Dedifferentiated amniotic fluid mesenchymal stem cell (primary cell): Measurements from ENCODE around the gene GPD1.
A peak's percentile ranks its signal among the peaks of the same experiment; 100 is the strongest.
"Not testable (repeated sequence)": the region's sequence is repeated elsewhere in the genome, so short reads cannot be mapped to it uniquely, and the experiment has no call there.

Experiments used
- DNase-seq: peaks from one replicate; pipeline ENCODE4 v3.0.0-alpha.2; 2016; ENCODE audit errors: extremely low spot score

GPD1 gene

DNA sequence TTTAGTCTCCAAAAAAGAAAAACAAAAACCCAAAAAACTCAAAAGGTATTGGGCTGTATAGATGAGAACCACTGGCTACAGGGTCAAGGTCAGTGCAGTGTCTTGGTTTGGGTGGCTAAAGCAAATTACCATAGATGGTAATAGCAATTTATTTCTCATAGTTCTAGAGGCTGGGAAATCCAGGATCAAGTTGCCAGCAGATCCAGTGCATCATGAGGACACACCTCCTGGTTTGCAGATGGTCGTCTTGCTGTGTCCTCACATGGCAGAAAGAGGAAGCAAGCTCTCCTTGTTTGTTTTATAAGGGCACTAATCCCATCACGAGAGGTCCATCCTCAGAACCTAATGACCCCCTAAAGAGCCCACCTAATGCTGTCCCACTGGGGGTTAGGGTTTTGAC lies 19.4 kb downstream of the GPD1 start:
- no peak for DNase-seq

DNA sequence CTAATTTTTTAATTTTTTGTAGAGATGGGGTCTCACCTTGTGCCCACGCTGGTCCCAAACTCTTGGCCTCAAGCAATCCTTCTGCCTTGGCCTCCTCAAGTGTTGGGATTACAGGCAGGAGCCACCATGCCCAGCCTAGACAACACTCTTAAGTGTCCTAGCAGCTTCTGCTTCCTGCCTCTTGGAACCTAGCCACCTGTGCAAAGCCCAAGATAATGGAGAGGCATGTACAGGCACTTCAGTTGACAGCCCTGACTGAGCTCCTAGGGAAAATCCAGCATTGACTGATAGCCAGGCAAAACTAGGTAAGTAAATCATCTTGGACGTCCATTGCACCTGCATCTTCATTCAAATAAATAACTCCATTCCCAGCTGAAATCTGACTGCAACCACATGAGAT lies 23.7 kb downstream of the GPD1 start:
- DNase-seq, result no peak

DNA sequence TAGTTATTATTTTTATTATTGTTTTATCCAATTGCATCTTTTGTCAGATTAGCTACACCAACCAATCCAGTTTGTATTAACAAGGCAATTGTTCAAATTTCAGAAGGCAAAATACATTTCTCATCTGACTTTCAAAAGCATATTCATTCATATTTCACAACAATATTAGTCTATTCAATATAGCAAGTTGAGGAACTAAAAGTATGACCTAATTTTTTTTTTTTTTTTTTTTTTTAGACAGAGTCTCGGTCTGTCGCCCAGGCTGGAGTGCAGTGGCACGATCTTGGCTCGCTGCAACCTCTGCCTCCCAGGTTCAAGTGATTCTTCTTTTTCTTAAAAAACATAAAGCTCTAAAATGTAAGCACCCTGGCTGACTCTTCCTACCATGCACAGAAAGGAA lies 25.5 kb downstream of the GPD1 start:
- no peak for DNase-seq

DNA sequence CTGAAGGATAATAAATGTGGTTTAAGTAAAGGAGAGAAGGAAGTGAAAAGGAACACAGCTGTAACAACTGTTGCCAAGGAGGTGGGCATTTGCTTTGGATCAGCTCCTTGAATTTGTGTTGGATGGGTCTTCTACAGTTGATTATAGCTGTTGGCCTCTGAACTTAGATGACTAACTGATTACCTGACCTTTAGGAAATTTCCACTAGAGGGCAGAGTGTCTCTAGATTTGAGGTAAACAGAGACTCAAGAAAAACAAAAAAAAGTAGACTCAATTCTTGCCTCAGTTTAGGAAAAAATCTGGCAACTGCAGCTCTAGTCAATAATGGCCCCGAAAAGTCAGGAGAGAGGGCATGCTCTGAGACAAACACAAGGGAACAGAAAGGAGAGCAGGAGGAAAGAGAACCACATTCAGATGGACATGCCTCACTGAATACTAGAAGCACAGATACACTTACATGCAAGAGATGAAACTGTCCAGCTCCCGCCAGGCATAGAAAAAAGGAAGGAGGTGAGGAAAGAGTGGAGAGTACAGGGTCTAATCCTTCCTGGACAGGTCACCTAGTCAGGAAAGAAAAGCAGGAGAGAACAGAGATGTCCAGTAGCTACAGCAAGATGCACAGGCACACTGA lies 28.8 kb downstream of the GPD1 start:
- peak; percentile 31 for DNase-seq

DNA sequence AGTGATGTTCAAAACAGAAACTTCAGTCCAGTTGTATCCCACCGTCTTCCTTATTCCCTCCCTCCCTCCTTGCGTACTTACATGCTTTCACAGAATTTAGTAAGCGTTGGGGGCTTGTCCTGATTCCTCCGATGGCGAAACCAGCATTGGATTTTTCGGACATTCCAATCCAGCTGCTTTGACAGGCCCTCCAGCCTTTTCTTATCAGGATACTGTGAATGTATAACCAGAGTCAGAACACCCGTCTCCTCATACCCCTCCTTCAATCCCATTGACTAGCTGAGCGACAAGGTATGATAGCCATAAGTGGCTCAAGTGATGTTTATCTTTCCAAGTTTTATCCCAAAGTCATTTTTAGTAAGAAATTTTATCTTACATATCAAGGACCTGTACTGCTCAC lies 39.2 kb downstream of the GPD1 start:
- no peak for DNase-seq

DNA sequence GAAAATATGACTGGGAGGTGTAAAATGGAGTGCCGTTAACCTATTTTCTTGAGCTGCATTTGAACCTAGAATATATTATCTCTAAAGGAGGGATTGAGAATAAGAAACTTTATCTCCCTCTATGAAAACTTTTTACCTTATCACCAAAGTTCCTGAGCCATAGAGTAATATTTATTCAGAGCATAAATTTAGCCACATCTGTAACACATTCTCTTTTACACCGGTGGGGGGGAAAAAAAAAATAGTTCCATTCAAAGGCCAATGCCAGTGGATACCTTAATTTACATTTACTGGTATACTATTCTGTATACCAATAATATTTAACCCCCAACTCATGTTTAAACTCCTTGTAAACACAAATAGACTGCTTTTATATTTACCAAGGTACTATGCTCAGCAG lies 41.6 kb downstream of the GPD1 start:
- DNase-seq, result no peak

DNA sequence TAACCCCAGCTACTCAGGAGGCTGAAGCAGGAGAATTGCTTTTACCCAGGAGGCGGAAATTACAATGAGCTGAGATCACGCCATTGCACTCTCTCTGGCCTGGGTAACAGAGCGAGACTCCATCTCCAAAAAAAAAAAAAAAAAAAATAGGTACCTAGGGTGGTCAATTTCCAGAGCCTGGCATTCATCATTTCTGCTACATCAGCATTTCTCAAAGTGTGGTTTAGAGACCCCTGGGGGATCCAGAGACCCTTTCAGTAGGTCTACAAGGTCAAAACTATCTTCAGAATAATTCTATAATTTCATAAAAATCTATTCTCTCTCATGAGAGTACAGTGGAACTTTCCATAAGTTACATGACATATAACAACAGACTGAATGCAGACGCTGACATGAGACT lies 43.5 kb downstream of the GPD1 start:
- no peak for DNase-seq

DNA sequence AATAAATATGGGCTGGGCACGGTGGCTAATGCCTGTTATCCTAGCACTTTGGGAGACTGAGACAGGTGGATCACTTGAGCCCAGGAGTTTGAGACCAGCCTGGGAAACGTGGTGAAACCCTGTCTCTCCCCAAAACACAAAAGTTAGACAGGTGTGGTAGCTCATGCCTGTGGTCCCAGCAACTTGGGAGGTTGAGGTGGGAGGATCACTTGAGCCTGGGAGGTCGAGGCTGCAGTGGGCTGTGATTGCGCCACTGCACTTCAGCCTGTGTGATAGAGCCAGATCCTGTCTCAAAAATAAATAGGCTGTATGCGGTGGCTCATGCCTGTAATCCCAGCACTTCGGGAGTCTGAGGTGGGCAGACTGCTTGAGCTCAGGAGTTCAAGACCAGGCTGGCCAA lies 44.2 kb downstream of the GPD1 start:
- DNase-seq, result not testable (repeated sequence)

DNA sequence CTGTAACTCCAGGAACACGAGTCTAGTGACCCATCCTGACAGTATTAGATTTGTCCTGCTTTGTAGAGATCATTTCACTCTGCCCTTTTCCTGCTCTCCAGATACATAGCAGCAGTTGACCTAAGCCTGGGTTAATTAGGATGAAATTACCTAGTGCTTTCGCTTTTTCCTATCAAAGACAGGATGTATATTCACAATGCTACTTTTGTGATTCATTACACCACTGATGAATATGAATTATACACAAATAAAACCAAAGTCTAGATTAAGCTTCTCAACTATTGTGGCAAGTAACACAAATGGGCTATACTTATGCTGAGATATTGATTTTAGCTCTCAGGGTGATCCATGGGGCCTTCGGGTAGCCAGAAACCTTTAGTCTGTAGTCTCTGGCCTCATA lies 45.5 kb downstream of the GPD1 start:
- no peak for DNase-seq

DNA sequence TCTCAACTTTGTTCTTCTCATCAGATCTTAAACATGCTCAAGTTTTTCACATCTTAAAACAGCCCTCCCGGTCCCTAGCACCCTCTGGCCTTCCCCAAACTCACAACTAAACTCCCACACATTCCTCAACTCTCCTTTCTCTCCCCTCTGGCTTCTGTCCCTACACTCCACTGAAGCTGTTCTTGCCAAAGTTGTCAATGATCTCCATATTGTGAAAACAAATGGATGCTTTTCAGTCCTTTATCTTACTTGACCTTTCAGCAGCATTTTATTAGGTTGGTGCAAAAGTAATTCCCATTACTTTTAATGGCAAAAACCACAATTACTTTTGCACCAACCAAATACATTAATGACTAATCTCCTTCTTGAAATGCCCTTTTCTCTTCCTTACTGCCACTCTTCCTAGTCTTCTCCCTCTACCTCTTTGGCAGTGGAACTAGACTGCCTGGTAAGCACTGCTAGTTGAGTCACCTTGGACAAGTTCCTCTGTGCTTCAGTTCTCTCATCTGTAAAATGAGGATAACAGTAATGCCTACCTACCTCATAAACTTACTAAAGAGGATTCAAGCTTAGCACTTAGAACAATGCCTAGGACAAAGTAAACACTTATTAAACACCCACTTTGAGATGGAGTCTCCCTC lies 47.4 kb downstream of the GPD1 start:
- no peak for DNase-seq

DNA sequence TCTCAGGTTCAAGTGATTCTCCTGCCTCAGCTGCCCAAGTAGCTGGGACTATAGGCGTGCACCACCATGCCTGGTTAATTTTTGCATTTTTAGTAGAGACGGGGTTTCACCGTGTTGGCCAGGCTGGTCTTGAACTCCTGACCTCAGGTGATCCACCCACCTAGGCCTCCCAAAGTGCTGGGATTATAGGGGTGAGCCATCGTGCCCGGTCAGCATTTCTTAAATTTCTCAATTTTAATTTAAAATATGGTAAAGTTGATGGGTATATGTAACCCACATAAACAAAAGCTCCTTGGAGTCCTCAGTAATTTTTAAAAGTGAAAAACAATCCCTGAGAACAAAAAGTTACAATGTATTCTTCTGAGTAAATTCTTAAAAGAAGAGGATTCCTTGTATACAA lies 51.1 kb downstream of the GPD1 start:
- not testable (repeated sequence) for DNase-seq

DNA sequence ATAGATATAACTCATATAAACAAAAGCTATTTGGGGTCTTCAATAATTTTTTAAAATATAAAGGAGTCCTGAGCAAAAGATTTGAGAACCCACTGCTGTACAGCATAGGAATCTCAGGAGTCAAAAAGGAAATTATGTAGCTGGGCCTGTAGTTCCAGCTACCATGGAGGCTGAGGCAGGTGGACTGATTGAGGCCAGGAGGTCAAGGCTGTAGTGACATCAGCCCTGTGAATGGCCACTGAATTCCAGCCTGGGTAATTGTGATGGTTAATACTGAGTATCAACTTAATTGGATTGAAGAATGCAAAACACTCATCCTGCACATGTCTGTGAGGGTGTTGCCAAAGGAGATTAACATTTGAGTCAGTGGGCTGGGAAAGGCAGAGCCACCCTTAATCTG lies 52.8 kb downstream of the GPD1 start:
- no peak for DNase-seq

DNA sequence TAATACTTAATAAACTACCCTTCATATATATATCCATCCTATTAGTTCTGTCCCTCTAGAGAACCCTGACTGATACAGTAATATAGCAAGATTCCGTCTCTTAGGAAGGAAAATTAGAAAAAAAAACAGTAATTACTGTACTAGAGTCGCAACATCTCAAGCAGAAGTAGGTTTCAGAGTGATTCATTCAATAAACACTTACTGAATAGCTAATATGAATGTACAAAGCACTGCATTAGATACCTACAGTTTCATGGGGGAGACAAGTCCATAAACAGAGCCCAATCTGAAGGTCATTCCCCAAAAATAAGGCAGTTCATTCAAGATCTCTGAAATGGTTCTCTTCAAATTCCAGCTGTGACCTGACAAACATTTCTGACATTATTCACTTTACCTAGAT lies 53.5 kb downstream of the GPD1 start:
- no peak for DNase-seq

DNA sequence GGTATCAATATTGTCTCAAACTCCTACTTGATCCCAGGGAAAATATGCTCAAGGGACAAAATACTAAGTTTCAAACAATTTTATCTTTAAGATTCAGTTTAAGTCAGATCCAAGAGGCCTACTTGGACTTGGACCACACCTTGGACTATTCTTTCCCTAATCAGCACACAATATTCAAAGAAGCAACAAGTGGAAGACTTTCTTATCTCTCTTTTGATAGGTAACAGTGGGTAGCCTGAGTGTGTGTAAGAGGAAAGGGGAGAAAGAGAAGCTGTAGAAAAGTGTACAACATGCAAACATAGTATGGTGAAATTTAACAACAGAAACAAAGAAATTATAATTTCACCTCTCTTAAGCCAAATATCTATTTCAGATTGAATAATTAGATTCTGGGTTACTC lies 56.8 kb downstream of the GPD1 start:
- no peak for DNase-seq
